Gastroesophageal sphincter (tissue), 3 donors: ENCODE data around the gene SUMO4.

ENCODE experiments used
- POLR2A ChIP-seq, 2 donors: fragments of 450-650 bp; IDR thresholded peaks; one replicate each; pipeline ENCODE4 v1.6.1; 2017; ENCODE audit warnings: antibody characterized with exemption in 2 of 2, mild to moderate bottlenecking in 2 of 2, moderate library complexity in 1 of 2
- POLR2AphosphoS5 ChIP-seq: sonication (generic); formaldehyde crosslinking; IDR thresholded peaks from one replicate; pipeline ENCODE4 v1.6.1; 2017; ENCODE audit warnings: antibody characterized with exemption
- TF ChIP-seq, protein P1 (sequence below), 4 experiments: fragments of 200-600 bp in 2 of 4; fragments of 450-650 bp in 2 of 4; sonication (generic) in 1 of 4; IDR thresholded peaks; one replicate each; pipeline ENCODE4 v1.5.1; 2017 to 2019; ENCODE audit warnings: antibody characterized with exemption in 4 of 4, mild to moderate bottlenecking in 2 of 4, moderate library complexity in 2 of 4

DNA sequence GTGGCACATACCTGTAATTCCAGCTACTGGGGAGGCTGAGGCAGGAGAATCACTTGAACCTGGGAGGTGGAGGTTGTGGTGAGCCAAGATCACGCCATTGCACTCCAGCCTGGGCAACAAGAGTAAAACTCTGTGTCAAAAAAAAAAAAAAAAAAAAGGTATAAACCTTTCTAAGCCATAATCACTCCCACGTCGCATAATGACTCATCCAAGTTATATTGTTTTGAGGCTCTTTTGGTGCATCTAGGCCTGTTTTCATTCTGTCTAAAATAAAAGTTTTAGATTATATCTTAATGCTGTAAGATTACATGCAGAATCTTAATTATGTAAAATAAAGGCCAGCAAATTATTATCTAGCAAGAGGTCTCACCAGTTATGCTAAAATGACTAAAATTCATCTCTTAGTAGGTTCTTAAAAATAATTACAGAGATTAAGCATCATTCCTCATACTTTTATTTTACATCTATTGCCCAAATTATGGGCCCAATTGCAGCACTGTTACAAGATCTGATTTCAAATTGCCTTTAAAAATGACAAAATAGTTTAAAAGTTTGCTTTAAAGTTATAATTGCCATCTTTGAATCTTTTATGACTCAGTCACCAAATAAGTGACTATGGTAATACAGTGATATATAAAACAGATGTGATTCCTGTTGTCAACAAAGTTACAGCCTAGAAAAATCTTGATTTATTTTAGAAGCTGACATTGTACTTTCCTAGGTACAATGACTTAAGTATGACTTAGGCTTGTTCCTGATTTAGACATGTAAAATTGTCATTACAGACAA, 10.4 kb upstream of the SUMO4 start:
- TF ChIP-seq, protein P1, sequence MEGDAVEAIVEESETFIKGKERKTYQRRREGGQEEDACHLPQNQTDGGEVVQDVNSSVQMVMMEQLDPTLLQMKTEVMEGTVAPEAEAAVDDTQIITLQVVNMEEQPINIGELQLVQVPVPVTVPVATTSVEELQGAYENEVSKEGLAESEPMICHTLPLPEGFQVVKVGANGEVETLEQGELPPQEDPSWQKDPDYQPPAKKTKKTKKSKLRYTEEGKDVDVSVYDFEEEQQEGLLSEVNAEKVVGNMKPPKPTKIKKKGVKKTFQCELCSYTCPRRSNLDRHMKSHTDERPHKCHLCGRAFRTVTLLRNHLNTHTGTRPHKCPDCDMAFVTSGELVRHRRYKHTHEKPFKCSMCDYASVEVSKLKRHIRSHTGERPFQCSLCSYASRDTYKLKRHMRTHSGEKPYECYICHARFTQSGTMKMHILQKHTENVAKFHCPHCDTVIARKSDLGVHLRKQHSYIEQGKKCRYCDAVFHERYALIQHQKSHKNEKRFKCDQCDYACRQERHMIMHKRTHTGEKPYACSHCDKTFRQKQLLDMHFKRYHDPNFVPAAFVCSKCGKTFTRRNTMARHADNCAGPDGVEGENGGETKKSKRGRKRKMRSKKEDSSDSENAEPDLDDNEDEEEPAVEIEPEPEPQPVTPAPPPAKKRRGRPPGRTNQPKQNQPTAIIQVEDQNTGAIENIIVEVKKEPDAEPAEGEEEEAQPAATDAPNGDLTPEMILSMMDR (IDR thresholded peaks at IDR 0.05) = no peak
- TF ChIP-seq POLR2A (IDR thresholded peaks at IDR 0.05) = no peak
- no peak for TF ChIP-seq POLR2AphosphoS5
